Neural cell (in vitro differentiated cells): ENCODE data around the gene MRPL28.

Experiments
- EP300 ChIP-seq: fragments of 450-650 bp; conservative IDR thresholded peaks from 2 replicates; pipeline ENCODE4 v1.6.1; 2014; ENCODE audit warnings: antibody characterized with exemption, mild to moderate bottlenecking, moderate library complexity; ENCODE audit not compliant: poor library complexity, severe bottlenecking
- EZH2 ChIP-seq: fragments of 200-600, 300-800 bp; shearing (Covaris generic), sonication (generic); IDR thresholded peaks from 2 replicates; pipeline ENCODE4 v1.6.1; 2014; ENCODE audit warnings: antibody characterized with exemption, low read length, borderline replicate concordance, mild to moderate bottlenecking; ENCODE audit not compliant: insufficient read depth, poor library complexity, severe bottlenecking
- POLR2AphosphoS5 ChIP-seq: IDR thresholded peaks from 2 replicates; pipeline ENCODE4 v1.6.1; 2012
- RAD21 ChIP-seq: fragments of 450-650 bp; conservative IDR thresholded peaks from 2 replicates; pipeline ENCODE4 v1.6.1; 2014; ENCODE audit warnings: antibody characterized with exemption, mild to moderate bottlenecking, moderate library complexity
- REST ChIP-seq: IDR thresholded peaks from 2 replicates; pipeline ENCODE4 v1.6.1; 2012; ENCODE audit warnings: borderline replicate concordance
- SMC3 ChIP-seq: fragments of 450-650 bp; conservative IDR thresholded peaks from 2 replicates; pipeline ENCODE4 v1.6.1; 2014; ENCODE audit warnings: antibody characterized with exemption, mild to moderate bottlenecking, moderate library complexity; ENCODE audit not compliant: poor library complexity
- TAF1 ChIP-seq: IDR thresholded peaks from 2 replicates; pipeline ENCODE4 v1.6.1; 2012; ENCODE audit warnings: low read depth
- TF ChIP-seq, protein P1 (sequence below): fragments of 450-650 bp; IDR thresholded peaks from 2 replicates; pipeline ENCODE4 v1.5.1; 2014; ENCODE audit warnings: antibody characterized with exemption, mild to moderate bottlenecking, moderate library complexity; ENCODE audit not compliant: poor library complexity, severe bottlenecking

DNA sequence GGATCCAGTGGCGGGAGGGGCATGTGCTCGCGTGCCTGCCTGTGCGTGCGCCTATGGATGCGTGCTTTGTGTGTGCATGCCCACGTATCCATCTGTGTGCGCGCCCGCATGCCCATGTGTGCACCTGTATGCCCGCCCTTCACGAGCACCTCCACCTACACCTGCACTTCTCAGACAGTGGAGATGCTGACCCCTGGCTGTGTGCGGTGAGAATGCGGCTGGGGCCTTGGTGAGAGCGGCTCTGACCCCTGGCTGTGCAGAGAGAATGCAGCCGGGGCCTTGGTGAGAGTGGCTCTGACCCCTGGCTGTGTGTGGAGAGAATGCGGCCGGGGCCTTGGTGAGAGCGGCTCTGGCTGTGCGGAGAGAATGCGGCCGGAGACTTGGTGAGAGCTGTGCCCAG is 51.7 kb downstream of the MRPL28 start:
- TF ChIP-seq SMC3: no peak
- TF ChIP-seq, protein P1, sequence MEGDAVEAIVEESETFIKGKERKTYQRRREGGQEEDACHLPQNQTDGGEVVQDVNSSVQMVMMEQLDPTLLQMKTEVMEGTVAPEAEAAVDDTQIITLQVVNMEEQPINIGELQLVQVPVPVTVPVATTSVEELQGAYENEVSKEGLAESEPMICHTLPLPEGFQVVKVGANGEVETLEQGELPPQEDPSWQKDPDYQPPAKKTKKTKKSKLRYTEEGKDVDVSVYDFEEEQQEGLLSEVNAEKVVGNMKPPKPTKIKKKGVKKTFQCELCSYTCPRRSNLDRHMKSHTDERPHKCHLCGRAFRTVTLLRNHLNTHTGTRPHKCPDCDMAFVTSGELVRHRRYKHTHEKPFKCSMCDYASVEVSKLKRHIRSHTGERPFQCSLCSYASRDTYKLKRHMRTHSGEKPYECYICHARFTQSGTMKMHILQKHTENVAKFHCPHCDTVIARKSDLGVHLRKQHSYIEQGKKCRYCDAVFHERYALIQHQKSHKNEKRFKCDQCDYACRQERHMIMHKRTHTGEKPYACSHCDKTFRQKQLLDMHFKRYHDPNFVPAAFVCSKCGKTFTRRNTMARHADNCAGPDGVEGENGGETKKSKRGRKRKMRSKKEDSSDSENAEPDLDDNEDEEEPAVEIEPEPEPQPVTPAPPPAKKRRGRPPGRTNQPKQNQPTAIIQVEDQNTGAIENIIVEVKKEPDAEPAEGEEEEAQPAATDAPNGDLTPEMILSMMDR: no peak
- no peak for TF ChIP-seq EZH2
- TF ChIP-seq REST: no peak
- TF ChIP-seq RAD21: no peak
- no peak for TF ChIP-seq TAF1
- no peak for TF ChIP-seq POLR2AphosphoS5
- no peak for TF ChIP-seq EP300
